Measurements from ENCODE around the gene SEC22A. TPM values are rescaled to one million over a fixed set of nuclear protein-coding genes. Genes with fewer than 3 reads are reported as not detected.

SEC22A gene
- total and polyA plus RNA-seq, 2 donors (not counting 1 experiment from before 2014, with no cell fraction given) = 15.6 to 19.3 TPM

GRCh38 chr3:123225016-123225415, 23.3 kb downstream of the SEC22A start:
- peaks cover 4 to 16% (median 15%) of the 10 kb centered on the region in 3 donors for H3K9me3 ChIP-seq (ENCODE audit: control extremely low read depth in 1 of 3, control insufficient read depth in 2 of 3, insufficient read depth in 1 of 3, low read length in 2 of 3)
- intact Hi-C loops (cut with micrococcal nuclease) = no loop called here
- no peaks in the 10 kb centered on the region for H3K4me1 Mint-ChIP-seq
- TF ChIP-seq EZH2 (IDR thresholded peaks at IDR 0.05; ENCODE audit: borderline replicate concordance, insufficient read depth, low read depth, low read length, poor library complexity, severe bottlenecking) = no peak
- no peak for TF ChIP-seq CTCF (IDR thresholded peaks at IDR 0.05)
- H3K27ac ChIP-seq (ENCODE audit: low read length in 2 of 2) = no peak overlapping the region
- POLR2A ChIA-PET = no interaction called here
- 100% methylated on average over 1 of the region's 3 CpGs for WGBS (ENCODE audit: insufficient coverage)
- no peak overlapping the region for H3K9ac ChIP-seq (ENCODE audit: low read length)
- CTCF ChIA-PET = no interaction called here
- no peak overlapping the region for H3K4me2 ChIP-seq (replicated peaks; ENCODE audit: low read depth, low read length, poor library complexity, severe bottlenecking)
- no peaks in the 10 kb centered on the region for H3K4me1 ChIP-seq (ENCODE audit: control insufficient read depth in 2 of 2, insufficient read depth in 2 of 2, low read length in 2 of 2)
- H3K9me3 Mint-ChIP-seq (ENCODE audit: insufficient read depth) = peaks cover 13% of the 10 kb centered on the region
- no peak for ATAC-seq (ENCODE audit: low read depth)
- H3K27me3 ChIP-seq (replicated peaks in 1 of 4; ENCODE audit: control extremely low read depth in 1 of 4, control insufficient read depth in 3 of 4, insufficient read depth in 4 of 4, low read length in 3 of 4) = no peaks in the 10 kb centered on the region
- no peaks in the 10 kb centered on the region for H3K79me2 ChIP-seq (ENCODE audit: control insufficient read depth, insufficient read depth, low read length)
- DNase-seq = no peak
- no peak overlapping the region for H3K4me3 ChIP-seq (ENCODE audit: control extremely low read depth in 1 of 5, extremely low read depth in 1 of 5, insufficient read depth in 1 of 5, low read depth in 2 of 5, low read length in 4 of 5)
- no peak overlapping the region for H2AFZ ChIP-seq (ENCODE audit: insufficient read depth, low read depth, low read length, poor library complexity, severe bottlenecking)
- peaks cover 14 to 16% of the 10 kb centered on the region in 2 experiments for H3K36me3 ChIP-seq (replicated peaks in 1 of 2; ENCODE audit: control extremely low read depth in 1 of 2, control insufficient read depth in 1 of 2, extremely low read depth in 1 of 2, insufficient read depth in 2 of 2, low read length in 1 of 2)
- H3K27me3 Mint-ChIP-seq = no peaks in the 10 kb centered on the region
- H4K20me1 ChIP-seq (ENCODE audit: control insufficient read depth, insufficient read depth, low read length, poor library complexity, severe bottlenecking) = no peaks in the 10 kb centered on the region
- no peak overlapping the region for H3K27ac Mint-ChIP-seq
- no peak overlapping the region for H3K4me3 Mint-ChIP-seq

- ChIA-PET CTCF (no interaction called here), POLR2A (no interaction called here)
- H3K4me3 Mint-ChIP-seq = no peak overlapping the region
- ATAC-seq (ENCODE audit: low read depth) (no peak), DNase-seq (no peak)
- H3K27me3 Mint-ChIP-seq = no peaks in the 10 kb centered on the region
- TF ChIP-seq EZH2 (IDR thresholded peaks at IDR 0.05; ENCODE audit: borderline replicate concordance, insufficient read depth, low read depth, low read length, poor library complexity, severe bottlenecking) (no peak), CTCF (IDR thresholded peaks at IDR 0.05) (no peak)
- peaks cover 5 to 16% (median 15%) of the 10 kb centered on the region in 3 donors for H3K9me3 ChIP-seq (ENCODE audit: control extremely low read depth in 1 of 3, control insufficient read depth in 2 of 3, insufficient read depth in 1 of 3, low read length in 2 of 3)
- no peak overlapping the region for H3K9ac ChIP-seq (ENCODE audit: low read length)
- no peaks in the 10 kb centered on the region for H3K79me2 ChIP-seq (ENCODE audit: control insufficient read depth, insufficient read depth, low read length)
- peaks cover 15% of the 10 kb centered on the region for H3K9me3 Mint-ChIP-seq (ENCODE audit: insufficient read depth)
- H3K36me3 ChIP-seq (replicated peaks in 1 of 2; ENCODE audit: control extremely low read depth in 1 of 2, control insufficient read depth in 1 of 2, extremely low read depth in 1 of 2, insufficient read depth in 2 of 2, low read length in 1 of 2) = peaks cover 14 to 16% of the 10 kb centered on the region in 2 experiments
- H3K4me2 ChIP-seq (replicated peaks; ENCODE audit: low read depth, low read length, poor library complexity, severe bottlenecking) = no peak overlapping the region
- H3K27ac ChIP-seq (ENCODE audit: low read length in 2 of 2) = no peak overlapping the region
- H3K4me1 Mint-ChIP-seq = no peaks in the 10 kb centered on the region
- no peaks in the 10 kb centered on the region for H3K4me1 ChIP-seq (ENCODE audit: control insufficient read depth in 2 of 2, insufficient read depth in 2 of 2, low read length in 2 of 2)
- intact Hi-C loops (cut with micrococcal nuclease) = no loop called here
- no peak overlapping the region for H2AFZ ChIP-seq (ENCODE audit: insufficient read depth, low read depth, low read length, poor library complexity, severe bottlenecking)
- no peak overlapping the region for H3K4me3 ChIP-seq (ENCODE audit: control extremely low read depth in 1 of 5, extremely low read depth in 1 of 5, insufficient read depth in 1 of 5, low read depth in 2 of 5, low read length in 4 of 5)
- no peaks in the 10 kb centered on the region for H3K27me3 ChIP-seq (replicated peaks in 1 of 4; ENCODE audit: control extremely low read depth in 1 of 4, control insufficient read depth in 3 of 4, insufficient read depth in 4 of 4, low read length in 3 of 4)
- H3K27ac Mint-ChIP-seq = no peak overlapping the region
- no peaks in the 10 kb centered on the region for H4K20me1 ChIP-seq (ENCODE audit: control insufficient read depth, insufficient read depth, low read length, poor library complexity, severe bottlenecking)
Measured at GRCh38 chr3:123226549-123226948, 24.8 kb downstream of the SEC22A start.

Measured in B cell (primary cell).